Ecto neural progenitor cell (in vitro differentiated cells): ENCODE data around the gene IL34.
"Not testable (repeated sequence)": the region's sequence is repeated elsewhere in the genome, so short reads cannot be mapped to it uniquely, and the experiment has no call there.

Experiments used
- DNase-seq: peaks from one replicate; pipeline ENCODE4 v3.0.0-alpha.2; 2018; ENCODE audit warnings: low spot score

The IL34 gene

DNA sequence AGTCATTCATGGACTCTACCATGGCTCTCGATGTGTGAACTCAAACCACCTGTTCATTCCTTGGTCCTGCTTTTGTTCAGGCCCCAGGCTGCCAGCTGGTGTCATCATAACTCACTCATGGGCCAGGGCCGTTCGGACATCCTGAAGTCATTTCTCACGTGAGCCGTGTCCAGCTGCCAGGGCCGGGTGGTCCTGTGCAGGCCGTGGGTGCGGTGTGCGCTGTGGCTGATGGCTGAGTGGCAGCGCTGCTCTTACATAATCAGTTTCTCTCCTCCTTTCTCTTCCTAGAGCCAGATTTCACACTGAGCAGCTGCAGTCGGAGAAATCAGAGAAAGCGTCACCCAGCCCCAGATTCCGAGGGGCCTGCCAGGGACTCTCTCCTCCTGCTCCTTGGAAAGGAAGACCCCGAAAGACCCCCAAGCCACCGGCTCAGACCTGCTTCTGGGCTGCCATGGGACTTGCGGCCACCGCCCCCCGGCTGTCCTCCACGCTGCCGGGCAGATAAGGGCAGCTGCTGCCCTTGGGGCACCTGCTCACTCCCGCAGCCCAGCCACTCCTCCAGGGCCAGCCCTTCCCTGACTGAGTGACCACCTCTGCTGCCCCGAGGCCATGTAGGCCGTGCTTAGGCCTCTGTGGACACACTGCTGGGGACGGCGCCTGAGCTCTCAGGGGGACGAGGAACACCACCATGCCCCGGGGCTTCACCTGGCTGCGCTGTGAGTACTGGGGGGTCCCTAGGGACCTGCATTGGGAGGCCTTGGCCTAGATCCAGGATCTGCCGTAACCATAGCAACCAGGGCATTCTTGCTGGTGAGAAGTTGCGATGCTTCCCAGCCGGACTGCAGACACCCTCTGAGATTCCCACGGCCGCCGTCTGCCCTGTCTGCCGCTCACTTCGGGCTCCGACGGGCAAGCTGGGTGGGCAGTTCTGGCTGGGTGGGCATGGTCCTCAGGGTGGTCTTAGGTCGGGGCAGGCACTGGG, at the start of gene IL34:
Gene IL34, plus strand, starts transcription at position 300 of the 982 bp plus-strand sequence. Its CDS starts 389 bp downstream, at position 689.
- DNase-seq, result peak; percentile 55

DNA sequence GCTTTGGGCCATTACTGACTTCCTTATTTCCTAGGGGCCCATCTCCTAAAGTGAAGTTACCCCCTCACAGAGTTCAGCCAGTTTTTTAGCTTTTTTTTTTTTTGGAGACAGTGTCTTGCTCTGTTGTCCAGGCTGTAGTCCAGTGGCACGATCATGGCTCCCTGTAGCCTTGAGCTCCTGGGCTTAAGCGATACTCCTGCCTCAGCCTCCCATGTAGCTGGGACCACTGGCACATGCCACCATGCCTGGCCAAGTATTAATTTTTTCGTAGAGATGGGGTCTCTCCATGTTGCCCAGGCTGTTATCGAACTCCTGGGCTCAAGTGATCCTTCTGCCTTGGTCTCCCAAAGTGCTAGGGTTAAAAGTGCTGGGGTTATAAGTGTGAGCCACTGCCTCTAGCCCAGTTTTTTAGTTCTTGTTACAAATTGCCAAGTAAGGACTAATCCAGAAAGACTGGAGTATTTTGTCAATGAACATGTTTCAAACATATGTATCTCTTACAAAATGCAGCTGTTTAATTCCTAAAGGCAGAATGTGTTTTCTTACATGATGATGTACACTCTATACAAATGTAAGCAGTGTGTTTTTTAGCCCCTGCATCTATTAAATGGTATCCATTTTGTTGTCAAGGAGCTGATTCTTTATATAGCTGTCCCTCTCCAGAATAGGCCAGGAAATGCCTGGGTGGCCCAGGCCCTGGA, 49.1 kb upstream of the IL34 start:
- DNase-seq, result no peak

DNA sequence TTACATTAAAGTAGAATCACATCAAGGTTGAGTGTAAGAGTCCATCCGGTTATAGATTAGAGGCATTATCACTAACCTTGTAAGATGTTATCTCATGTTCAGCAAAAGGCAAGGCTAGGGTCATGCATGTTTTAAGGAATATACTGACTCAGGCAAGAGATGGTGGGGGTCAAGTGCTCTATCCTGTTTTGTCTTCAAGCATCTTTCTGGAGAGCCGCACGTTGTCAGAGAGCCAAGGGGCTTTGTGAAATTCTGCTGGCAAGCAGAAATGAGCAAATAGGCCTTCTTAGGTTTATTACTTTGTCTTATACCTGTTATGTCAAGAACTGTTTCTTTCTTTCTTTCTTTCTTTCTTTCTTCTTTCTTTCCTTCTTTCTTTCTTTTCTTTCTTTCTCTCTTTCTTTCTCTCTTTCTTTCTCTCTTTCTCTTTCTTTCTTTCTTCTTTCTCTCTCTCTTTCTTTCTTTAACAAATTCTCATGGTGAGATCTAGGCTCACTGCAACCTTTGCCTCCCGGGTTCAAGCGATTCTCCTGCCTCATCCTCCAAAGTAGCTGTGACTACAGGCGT, 47.3 kb upstream of the IL34 start:
- no peak for DNase-seq

DNA sequence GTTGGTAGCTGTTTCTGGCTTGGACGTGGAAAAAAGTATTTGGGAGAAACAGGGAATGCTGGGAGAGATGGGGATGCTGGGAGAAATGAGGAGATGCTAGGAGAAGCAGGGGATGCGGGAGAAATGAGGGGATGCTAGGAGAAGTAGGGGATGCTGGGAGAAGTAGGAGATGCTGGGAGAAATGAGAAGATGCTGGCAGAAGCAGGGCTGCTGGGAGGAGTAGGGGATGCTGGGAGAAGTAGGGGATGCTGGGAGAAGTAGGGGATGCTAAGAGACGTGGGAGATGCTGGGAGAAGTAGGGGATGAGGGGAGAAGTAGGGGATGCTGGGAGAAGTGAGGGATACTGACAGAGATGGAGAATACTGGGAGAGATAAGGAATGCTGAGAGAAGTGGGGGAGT, 45.6 kb upstream of the IL34 start:
- DNase-seq, result no peak

DNA sequence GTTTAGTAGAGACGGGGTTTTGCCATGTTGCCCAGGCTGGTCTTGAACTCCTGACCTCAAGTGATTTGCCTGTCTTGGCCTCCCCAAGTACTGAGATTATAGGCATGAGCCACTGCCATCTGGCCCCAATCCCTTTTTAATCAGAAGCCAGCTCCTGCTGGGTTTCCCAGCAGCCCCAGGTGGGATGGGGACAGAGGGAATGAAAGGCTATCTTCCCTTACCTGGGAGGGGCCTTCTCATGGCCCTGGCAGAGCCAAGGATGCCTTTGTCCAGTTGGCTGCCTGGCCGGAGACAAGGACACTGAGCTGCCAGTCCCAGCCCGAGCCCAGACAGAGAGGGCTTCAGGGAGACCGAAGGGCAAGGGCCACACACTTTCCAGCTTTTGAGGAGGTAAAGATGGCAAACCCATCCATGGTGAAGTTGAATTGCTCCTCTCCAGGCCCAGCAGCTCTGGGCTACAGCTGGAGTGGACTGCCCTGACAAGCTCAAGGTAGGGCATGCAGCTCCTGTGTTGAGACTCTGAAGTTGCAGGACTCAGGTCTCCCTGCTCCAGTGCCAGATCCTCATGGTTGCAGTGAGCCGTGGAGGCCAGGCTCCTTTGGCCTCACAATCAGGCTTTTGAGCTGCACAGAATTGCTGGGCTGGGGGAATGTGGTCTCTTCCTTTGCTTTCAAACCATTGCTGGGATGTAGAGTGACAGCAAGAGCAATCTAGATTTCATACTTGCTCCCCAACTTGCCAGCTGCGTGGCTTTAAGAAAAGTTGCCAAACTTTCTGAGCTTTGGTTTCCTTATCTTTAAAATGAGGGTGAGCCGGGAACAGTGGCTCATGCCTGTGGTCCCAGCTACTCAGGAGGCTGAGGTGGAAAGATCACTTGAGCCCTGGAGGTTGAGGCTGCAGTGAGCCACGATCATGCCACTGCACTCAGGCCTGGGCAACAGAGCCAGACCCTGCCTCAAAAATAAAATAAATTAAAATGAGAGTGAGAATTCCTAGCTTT, 44.5 kb upstream of the IL34 start:
- DNase-seq, result no peak

DNA sequence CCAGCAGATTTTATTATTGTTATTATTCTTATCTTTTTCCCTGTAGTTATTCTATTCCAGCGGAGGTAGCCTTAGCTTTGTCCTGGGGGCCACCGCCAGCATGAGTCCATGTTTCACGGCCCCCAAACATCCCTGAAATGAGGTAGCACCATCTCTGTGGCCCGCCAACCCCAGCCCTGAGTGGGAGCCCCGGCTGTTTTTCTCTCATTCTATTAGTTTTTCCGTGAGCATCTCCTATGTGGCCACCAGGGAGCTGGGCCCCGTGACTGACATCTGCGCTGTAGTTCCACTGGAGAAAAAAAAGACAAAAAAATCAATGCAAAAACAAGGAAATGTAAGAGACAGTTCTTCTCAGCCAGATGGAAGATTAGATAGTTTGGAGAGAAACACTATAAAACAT, 43.5 kb upstream of the IL34 start:
- DNase-seq, result no peak

DNA sequence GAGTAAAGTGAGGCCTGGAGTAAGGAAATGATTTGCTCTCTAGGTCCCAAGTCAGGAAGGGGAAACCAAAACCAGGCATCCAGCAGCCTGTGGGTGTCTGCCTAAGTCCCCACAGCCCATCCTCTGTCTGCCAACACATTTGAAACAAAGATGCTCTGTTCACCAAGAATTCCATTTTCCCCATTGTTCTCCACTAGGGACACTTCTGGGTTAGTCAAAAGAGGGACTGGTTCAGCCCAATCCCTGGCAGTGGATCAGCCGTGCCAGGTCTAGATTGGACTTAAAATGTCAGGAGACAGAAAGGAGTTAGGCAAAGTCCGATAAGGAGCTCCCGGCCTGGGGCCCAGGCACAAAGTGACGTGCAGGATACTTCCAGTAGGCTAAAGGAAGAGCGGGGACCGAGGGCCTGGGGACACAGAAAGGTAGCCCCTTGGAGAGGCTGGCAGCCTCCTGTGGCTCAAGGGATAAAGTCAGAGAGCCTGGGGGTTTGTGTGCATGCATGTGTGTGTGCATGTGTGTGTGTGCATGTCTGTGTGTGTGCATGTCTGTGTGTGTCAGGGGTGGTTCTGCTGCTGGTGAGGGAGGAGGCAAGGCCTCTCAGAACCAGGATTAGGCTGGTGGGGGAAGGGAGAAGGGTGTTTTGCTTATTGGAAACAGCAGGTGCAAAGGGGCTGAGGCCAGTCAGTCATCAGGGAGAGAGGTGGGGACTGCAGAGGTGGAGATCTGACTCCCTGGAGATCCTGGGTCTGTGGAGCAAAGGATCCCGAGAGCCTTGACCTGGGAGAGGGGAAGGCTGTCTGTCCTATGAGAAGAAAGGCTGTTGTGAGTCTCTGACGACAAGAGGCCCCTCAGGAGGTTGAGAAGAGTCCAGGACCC, 41.7 kb upstream of the IL34 start:
- no peak for DNase-seq

DNA sequence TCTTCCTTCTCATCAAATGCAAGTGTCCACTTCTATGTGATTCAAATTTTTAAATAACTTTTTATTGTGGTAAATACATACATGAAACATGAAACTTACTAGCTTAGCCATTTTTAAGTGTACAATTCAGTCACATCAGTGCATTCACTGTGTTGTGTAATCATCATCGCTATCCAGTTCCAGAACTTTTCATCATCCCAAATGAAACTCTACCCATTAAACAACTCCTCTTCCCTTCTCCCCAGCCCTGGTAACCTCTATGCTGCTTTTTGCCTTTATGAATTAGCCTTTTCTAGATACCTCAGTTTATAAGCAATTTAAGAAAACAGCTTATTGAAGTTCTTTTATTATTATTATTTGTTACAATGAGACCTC, 41.1 kb upstream of the IL34 start:
- no peak for DNase-seq

DNA sequence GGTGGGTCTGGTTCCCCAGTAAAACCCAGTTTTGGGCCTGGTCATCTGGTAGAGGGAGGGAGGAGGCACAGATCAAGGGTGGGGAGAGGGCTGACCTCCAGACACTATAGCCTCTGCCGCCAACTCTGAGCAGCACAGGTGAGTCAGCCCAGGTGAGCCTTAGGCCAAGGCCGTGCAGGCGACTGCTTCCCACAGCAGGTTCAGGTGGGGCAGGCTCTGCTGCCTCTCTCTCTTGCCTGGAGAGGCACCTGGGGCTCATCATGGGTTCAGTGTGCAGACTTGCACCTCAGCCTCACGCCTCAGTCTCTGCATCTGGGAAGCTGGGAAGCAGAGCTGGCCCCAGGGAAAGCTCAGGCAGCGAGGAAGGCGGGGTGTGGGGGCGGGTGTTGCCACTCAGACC, 37.8 kb upstream of the IL34 start:
- no peak for DNase-seq

DNA sequence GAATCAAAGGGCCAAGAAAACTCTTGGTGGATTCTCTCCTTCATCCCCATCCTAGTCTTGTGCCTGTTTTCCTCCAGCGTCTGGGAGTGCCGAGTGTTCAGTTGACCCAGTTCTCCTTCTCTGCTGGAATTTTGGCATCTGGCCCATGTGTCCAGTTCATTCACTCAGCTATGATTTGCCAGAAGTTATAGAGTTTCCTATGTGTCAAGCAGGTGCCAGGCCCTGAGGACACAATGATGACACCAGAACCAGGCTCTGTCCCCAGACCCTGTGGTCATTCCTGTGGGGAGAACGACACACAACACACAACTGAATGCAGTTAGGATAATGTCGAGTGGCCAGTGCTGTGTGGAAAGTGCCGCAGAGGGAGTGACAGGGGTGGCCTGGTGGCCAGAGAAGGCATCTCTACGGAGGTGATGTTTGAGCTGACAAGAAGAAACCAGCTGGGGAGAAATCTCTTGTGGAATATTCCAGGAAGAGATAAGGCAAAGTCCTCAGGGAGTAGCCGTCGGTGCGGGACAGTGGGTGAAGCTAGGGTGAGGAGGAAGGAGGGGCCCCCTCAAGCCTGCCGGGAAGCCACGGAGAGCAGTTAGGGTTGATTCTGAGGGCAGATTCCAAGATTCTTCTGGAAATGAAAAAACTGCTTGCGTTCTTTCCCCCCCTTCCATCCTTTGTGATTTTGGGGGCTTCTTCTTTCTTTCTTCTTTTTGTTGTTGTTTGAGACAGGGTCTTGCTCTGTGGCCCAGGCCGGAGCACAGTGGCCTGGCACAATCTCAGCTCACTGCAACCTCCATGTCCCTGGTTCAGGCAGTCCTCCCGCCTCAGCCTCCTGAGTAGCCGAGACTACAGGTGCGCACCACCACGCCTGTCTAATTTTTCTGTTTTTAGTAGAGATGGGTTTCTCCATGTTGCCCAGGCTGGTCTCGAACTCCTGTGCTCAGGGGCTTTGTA, 35.8 kb upstream of the IL34 start:
- no peak for DNase-seq

DNA sequence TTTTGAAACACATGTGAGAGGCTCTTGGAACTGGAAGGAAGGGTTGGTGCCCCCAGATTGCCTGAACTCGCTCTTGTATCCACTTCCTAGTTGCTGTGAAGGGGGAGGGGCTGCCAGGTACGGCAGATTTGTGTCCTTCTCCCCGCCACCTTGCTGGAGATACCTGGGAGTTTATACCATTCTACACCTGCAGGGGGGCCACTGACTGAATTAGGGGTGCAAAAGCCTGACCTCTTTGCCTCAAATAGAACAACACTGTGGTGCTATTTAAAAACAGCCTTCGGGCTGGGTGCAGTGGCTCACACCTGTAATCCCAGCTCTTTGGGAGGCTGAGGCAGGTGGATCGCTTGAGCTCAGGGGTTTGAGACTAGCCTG, 35.1 kb upstream of the IL34 start:
- no peak for DNase-seq

DNA sequence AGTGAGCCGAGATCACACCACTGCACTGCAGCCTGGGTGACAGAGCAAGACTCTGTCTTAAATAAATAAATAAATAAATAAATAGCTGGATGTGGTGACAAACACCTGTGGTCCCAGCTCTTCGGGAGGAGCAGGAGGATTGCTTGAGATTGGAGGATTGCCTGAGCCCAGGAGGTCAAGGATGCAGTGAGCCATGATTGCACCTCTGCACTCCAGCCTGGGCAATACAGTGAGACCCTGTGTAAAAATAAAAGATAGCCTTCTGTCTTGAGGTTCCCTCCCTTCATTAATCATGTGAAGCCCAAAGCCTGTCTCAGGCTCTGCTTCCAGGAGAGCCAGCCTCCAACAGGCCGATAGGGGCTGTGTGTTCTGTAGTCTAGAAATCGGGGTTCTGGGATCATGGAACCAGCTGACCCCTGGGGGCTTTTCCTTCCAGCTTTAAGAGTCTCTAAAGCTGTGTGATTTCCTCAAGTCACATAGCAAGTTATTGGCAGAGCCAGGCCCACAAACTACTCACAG, 34.5 kb upstream of the IL34 start:
- DNase-seq, result no peak

DNA sequence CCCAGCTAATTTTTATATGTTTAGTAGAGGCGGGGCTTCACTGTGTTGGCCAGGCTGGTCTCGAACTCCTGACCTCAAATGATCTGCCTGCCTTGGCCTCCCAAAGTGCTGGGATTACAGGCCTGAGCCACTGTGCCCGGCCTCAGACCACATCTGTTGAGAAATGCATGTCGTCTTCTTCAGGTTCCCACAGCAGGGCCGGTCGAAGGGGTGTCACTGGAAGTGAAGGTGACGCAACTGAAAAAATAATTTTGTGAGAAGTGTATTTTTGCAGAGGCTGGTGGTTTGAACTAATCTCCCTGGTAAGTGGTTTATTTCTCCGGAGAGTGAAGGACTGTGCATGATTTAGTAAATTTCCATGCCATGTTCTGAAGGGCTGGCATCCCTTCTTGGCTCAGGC, 33.4 kb upstream of the IL34 start:
- DNase-seq, result no peak

DNA sequence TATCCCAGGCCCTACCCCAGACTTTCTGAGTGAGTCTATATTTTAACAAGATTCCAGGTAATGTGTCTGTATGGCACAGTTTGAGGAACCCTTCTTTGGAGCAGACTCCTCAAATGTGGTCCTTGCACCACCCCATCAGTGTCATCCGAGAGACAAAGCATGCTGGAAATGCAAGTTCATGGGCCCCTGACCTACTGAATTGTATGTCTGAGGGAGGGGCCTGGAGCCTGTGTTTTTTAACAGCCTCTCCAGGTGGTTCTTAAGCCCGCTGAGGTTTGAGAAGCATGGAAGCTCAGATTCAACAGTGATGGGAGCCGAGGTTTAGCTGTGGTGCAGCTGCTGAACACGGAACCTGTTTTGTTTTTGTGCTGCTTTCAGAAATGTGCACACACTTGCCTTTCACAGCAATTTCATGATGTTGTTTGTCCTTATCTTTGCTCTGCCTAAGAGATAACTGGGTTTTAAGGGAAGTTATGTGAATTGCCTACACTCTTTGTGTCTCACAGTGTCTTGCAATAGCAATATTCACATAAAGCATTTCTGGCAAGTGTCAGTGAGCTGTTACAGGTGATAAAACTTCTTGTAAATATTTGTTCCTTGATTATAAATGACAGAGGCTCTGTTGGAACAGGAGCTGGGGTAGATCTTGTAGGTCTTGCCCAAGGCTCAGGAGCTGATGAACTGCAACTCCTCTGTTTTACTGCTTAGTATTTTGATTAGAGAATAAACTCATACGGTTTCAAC, 32.0 kb upstream of the IL34 start:
- no peak for DNase-seq

DNA sequence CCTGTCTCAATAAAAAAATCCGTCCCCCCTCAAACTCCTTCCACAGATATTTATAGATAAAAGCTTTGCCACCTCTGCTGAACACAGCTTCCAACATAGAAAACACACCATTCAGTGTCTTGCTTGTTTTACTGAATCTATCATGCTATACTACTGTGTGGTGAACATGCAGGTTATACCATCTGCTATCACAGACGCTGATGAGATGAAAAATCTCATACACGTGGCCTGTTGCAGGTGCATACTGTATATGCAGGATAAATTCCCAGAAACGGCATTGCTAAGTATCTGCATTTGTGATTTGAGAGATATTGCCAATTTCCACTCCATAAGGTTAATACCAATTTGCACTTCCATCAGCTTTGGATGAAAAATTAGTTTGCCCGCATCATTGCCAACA, 30.4 kb upstream of the IL34 start:
- no peak for DNase-seq

DNA sequence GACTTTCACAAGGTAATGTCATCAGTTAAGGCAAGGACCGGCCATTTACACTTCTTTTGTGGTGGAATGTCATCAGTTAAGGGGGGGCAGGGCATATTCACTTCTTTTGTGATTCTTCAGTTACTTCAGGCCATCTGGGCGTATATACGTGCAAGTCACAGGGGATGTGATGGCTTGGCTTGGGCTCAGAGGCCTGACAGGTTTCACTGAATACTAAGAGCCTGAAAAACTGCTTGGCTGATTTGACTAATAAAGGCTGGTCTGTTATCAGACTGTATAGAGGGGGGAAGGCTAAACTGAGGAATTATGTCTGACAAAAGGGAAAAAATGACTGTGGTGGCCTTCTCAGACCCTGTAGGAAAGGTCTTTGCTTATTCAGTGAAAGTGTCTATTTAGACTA, 24.5 kb upstream of the IL34 start:
- DNase-seq, result not testable (repeated sequence)

DNA sequence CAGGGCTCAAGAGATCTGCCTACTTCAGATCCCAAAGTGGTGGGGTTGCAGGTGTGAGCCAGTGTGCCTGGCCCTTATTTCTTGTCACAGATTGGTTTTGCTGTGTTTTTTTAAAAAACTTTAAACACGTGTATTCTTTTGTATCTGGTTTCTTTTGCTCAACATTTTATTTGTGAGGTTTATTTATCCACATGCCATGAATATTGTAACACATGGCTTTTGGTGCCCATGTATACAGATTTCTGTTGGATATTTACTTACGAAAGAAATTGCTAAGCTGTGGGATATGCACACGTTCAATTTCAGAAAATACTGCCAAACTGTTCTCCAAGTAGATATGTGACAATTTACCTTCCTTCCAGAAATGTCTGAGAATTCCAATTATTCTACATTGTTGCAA, 18.7 kb upstream of the IL34 start:
- no peak for DNase-seq

DNA sequence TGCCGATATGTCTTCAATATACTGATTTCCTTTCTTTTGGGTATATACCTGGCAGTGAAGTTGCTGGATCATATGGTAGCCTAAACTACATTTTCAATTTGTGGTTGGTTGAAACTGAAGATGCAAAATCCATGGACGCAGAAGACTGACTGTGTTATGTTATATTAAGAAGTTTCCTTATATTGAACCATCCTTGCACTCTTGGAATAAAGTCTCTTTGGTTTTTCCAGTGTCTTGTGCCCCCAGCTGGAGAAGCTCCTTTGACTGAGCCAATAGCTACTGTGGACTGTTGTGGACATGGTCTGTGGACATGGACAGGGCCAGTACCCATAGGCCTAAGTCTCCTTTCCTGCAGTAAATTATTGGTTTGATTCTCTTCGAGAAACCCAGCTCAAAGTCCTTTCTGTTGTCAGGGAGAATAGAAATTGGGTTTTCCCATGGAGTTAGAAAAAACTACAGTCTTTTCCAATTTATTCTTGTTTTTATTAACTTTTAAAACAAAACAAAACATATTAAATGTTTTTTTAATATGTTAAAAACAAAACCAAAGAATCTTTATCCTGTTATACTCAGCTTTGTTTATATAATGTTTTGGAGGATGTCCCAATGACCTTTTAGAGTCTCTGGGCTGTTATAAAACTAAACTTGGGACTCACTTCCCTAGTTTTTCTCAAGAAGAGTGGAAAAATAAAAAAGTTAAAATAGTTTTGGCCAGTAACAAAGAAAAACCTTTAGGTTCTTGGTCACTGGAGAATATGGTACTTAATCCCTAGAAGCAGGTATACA, 15.2 kb upstream of the IL34 start:
- DNase-seq, result no peak
